Stimulated activated CD8-positive, alpha-beta memory T cell treated with anti-CD3 and anti-CD28 coated beads, Interleukin-15, amount 100 ng/mL, for 48 hours (primary cell): ENCODE results near the gene RNF121.

Source experiments
- DNase-seq, 2 donors: peaks; one replicate each; pipeline ENCODE4 v3.0.0-alpha.2; 2020; ENCODE audit warnings: low read depth in 2 of 2

The RNF121 gene

DNA sequence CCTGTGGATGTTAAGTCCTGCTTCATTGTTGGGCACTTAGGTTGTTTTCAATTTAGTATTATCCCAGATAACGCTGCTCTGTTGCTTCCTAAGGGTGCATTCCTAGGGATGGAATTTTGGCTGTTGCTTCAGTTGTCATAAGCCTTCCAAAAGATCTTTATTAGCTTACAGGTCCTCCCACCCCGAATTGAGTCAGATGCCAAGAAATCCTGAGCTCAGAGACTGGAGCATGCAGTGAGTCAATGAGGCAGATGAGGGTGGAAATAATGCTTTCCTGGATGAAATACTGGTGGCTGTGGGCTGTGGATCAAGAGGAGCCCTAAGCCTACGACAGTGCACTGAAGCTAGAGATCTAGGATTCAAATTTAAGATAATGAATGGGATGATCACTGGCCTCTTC is 59.2 kb downstream of the RNF121 start:
- DNase-seq = no peak

DNA sequence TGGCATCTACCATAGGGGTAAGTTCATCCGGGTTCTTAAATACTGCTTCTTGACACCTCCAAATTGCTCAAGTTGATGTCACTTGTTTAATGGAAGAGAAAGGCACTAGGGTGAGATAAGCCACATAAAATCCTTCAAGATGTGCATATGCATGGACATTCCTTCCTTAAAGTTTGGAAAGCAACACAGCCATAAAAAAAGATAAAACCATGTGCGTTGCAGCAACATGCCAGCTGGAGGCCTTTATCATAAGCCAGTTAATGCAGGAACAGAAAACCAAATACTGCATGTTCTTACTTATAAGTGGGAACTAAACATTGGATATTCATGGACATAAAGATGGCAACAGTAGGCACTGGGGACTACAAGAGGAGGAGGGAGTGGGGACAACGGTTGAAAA is 61.9 kb downstream of the RNF121 start:
- DNase-seq = no peak

DNA sequence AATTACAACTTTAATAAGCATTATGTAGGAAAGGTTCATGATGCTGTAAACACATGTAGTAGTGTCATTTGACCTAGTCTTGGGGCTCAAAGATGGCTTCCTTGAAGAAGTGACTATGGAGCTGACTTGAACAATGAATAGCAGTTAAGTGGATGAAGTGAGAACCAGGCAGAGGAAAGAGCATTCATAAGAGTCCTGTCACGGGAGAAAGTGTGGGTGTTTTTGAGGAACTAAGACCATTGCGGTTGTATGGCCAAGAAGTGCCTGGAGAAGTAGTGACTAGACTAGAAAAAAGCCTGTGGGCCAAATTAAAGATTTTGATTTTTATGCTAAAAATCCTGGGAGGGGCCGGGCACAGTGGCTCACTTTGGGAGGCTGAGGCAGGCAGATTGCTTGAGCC is 62.6 kb downstream of the RNF121 start:
- DNase-seq = no peak

GRCh38 chr11:71992136-71992730 is 63.4 kb downstream of the RNF121 start:
- DNase-seq = no peak

- DNase-seq = no peak
These were observed 65.9 kb downstream of the RNF121 start for GRCh38 chr11:71994786-71995185.

DNA sequence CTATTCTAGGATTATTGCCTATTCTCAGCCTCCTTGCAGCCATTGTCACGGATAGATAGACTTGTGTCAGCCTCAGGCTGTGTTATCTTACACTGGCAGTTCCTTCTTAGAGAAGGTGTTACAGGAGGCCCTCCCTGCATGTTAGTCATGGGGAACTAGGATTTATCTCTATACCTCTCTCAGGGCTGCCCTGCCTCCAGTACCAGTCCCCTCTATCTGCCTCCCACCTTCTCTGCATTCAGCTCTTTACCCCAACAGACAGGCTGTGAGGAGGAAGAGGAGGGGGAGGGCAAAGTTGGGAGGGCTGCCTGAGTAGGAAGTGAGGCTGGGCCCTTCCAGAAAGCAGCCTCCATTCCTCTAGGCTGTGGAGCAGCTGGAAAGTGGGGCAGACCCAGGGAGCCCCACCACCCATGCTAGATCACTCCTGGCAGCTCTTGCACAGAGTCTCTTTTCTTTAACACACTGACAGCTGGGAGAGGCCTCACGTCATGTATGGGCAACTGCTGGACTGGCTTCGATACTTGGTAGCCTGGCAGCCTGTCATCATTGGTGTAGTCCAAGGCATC is 67.0 kb downstream of the RNF121 start:
- no peak for DNase-seq

DNA sequence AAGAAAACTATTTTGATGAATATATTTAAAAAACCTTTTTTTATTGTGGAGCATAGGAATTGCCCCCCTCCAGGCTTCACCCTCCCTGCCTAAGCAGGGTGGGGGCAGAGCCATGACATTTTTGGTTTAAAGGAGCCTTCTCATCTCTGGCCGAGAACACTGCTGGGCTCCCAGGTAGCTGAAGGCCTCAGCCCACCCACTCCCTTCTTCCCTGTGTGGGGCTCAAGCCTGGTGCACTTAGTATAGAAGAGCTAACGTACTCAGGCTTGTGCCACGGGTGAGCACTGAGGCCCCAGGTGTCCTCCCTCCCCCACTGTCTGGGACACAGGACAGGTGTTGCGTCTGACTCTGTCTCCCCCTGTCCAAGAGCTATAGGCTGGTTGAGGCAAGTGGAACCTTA is 67.7 kb downstream of the RNF121 start:
- DNase-seq = no peak

- DNase-seq = no peak
These were observed 68.1 kb downstream of the RNF121 start for GRCh38 chr11:71996946-71997345.

- DNase-seq = no peak
These were observed 68.7 kb downstream of the RNF121 start for GRCh38 chr11:71997594-71997993.

- no peak for DNase-seq
These were observed 69.2 kb downstream of the RNF121 start for GRCh38 chr11:71998061-71998460.

GRCh38 chr11:71998649-71999310 is 69.9 kb downstream of the RNF121 start, which contains the start of gene IL18BP:
IL18BP (plus strand) TSS chr11:71998909; CDS start chr11:71999985, 1,076 bp downstream.
- no peak for DNase-seq

GRCh38 chr11:71999362-71999761 is 70.5 kb downstream of the RNF121 start:
- no peak for DNase-seq

DNA sequence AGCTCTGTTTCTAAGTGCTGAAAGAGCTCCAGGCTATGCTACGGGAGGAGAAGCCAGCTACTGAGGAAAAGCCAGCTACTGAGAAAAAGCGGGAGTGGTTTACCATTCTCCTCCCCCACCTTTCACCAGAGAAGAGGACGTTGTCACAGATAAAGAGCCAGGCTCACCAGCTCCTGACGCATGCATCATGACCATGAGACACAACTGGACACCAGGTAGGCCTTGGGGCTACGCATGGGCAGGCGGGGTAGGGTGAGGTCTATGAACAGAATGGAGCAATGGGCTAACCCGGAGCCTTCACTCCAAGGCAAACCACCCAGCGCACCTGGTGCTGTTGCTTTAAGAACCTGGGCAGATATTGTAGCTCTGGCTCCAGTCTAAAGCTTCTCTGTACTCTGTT is 71.0 kb downstream of the RNF121 start:
- DNase-seq = no peak

GRCh38 chr11:72000202-72000867 is 71.5 kb downstream of the RNF121 start:
- no peak for DNase-seq

DNA sequence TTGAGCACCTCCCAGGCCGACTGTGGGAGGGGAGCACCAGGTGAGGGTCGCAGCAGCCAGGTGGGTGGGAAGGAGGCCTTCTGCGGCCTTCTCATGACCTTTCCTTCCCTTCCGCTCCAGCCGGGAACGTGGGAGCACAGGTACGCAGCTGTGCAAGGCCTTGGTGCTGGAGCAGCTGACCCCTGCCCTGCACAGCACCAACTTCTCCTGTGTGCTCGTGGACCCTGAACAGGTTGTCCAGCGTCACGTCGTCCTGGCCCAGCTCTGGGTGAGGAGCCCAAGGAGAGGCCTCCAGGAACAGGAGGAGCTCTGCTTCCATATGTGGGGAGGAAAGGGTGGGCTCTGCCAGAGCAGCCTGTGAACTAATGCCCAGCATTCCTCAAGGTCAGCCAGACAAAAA is 72.4 kb downstream of the RNF121 start:
- no peak for DNase-seq

DNA sequence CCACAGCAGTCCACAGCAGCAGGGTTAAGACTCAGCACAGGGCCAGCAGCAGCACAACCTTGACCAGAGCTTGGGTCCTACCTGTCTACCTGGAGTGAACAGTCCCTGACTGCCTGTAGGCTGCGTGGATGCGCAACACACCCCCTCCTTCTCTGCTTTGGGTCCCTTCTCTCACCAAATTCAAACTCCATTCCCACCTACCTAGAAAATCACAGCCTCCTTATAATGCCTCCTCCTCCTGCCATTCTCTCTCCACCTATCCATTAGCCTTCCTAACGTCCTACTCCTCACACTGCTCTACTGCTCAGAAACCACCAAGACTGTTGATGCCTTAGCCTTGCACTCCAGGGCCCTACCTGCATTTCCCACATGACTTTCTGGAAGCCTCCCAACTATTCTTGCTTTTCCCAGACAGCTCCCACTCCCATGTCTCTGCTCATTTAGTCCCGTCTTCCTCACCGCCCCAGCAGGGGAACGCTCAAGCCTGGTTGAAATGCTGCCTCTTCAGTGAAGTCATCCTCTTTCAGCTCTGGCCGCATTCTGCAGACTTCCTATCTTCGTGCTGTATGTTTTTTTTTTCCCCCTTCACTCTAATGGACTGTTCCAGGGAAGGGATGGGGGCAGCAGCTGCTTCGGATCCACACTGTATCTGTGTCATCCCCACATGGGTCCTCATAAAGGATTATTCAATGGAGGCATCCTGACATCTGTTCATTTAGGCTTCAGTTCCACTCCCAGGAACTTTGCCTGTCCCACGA is 73.2 kb downstream of the RNF121 start:
- no peak for DNase-seq

DNA sequence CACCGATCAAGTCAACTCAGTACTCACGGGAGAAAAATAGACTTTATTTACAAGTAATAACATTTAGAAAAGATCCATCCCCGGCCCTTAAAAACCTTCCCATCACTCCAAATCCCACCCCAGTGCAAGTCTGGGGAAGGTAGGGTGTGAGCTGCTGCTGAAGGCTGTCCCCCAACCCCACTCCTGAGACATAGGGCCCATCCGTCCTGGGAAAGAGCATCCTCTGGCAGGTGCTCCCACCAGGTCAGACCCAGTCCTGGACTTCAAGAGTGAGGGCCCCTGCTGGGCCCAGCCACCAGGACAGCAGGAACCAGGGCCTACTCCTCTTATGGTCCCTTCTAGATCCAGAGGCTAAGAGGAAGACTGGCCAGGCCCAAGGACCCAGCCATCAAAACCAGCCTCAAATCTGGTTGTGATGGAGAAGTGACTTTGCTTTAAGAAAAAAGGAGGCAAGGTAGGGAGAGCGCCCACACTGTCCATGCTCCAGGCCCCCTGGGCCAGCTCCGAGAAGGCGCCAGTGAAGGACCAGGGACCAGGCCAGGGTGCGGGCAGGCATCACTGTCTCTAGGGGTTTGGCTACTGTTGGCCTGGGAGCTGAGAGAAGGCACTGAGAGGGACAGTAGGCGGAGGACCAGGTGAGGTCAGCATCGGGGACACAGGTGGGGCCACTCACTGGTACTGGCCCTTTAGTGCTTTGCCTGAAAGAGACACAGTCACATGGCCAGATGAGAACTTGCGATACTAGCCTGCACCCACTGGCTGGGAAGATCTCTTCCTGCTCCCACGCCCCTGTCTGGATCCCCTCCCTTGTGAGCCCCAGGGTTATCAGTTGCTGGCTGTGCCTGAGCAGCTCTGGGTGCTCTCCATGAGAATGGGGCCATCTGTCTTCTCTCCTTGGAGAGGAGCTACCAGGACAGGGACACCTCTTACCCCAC is 74.3 kb downstream of the RNF121 start:
- DNase-seq = no peak

DNA sequence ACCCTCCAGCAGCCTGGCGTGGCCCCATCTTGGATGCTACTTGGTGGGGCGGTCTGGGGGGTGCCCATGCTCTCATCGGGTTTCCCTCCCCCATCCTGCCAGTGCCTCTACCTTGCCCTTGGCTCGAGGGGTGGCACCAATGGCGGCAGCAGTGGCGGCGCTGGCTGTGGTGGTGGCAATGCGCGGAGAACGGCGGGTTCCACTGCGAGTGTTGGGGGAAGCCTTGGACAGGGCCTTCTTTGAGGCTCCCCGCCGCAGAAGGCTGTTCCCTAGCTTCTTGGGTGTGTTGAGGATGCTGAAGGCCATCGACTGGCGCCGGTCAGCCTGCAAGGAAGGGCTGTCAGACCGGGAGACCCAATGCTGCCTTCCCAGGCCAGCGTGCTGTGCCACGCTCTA is 74.9 kb downstream of the RNF121 start:
- no peak for DNase-seq

- DNase-seq = no peak
These were observed 75.9 kb downstream of the RNF121 start for GRCh38 chr11:72004515-72005346.
